GM21381 (cell line): Measurements from ENCODE around the gene PSMB3.
A peak's percentile ranks its signal among the peaks of the same experiment; 100 is the strongest.

ENCODE experiments used
- ATAC-seq: cut with Tn5 transposase; IDR thresholded peaks from one replicate; pipeline ENCODE4 v1.9.1; 2021; ENCODE audit warnings: mild to moderate bottlenecking, moderate library complexity; ENCODE audit not compliant: unreplicated experiment

The PSMB3 gene

GRCh38 chr17:38794221-38794620 lies 41.7 kb downstream of the PSMB3 start:
- no peak for ATAC-seq

- no peak for ATAC-seq
Measured at GRCh38 chr17:38796451-38797157, 44.1 kb downstream of the PSMB3 start.

GRCh38 chr17:38797158-38797490 lies 44.6 kb downstream of the PSMB3 start:
- no peak for ATAC-seq

GRCh38 chr17:38797828-38798227 lies 45.3 kb downstream of the PSMB3 start:
- ATAC-seq, result no peak

- ATAC-seq, result peak; percentile 13
Measured at GRCh38 chr17:38798614-38799500, 46.3 kb downstream of the PSMB3 start.

- ATAC-seq, result peak; percentile 81
Measured at GRCh38 chr17:38799501-38800236, 47.1 kb downstream of the PSMB3 start, which contains the start of gene PIP4K2B. Gene PIP4K2B, minus strand, starts transcription at chr17:38799556. Its CDS starts 132 bp downstream, at chr17:38799424.

GRCh38 chr17:38800237-38800760 lies 47.8 kb downstream of the PSMB3 start:
- ATAC-seq, result no peak

- ATAC-seq, result no peak
Measured at GRCh38 chr17:38809828-38810227, 57.3 kb downstream of the PSMB3 start.
